Adrenal gland (tissue), 5 donors: ENCODE results near the gene TRIM52.

ENCODE experiments used
- CTCF ChIP-seq, 6 experiments: fragments of 450-650 bp in 4 of 6; fragments of 200-600 bp in 2 of 6; sonication (generic) in 1 of 6; IDR thresholded peaks; 1 replicate in 5 of 6; 2 replicates in 1 of 6; pipeline versions ENCODE4 v1.5.1 to v1.8.0; 2016 to 2021; ENCODE audit warnings: antibody characterized with exemption in 6 of 6, mild to moderate bottlenecking in 2 of 6, moderate library complexity in 1 of 6
- POLR2A ChIP-seq, 2 donors: fragments of 450-650 bp; IDR thresholded peaks; one replicate each; pipeline ENCODE4 v1.6.1; 2017; ENCODE audit warnings: antibody characterized with exemption in 2 of 2, mild to moderate bottlenecking in 2 of 2, moderate library complexity in 1 of 2
- donor health status: DM: no; HTN: no; CAD: no.

- TF ChIP-seq POLR2A (IDR thresholded peaks at IDR 0.05) = no peak
- no peak for TF ChIP-seq CTCF (IDR thresholded peaks at IDR 0.05)
Observed at GRCh38 chr5:181255276-181255675, 5.7 kb downstream of the TRIM52 start.
